GM18861 (cell line): ENCODE results near the gene MALRD1.

ENCODE experiments used
- ATAC-seq: cut with Tn5 transposase; IDR thresholded peaks from one replicate; pipeline ENCODE4 v1.9.1; 2021; ENCODE audit not compliant: unreplicated experiment

Gene MALRD1

GRCh38 chr10:19048489-19048888 is at the start of gene MALRD1:
Gene MALRD1 (plus strand): TSS chr10:19048801. CDS start chr10:19048939, 138 bp downstream.
- no peak for ATAC-seq

DNA sequence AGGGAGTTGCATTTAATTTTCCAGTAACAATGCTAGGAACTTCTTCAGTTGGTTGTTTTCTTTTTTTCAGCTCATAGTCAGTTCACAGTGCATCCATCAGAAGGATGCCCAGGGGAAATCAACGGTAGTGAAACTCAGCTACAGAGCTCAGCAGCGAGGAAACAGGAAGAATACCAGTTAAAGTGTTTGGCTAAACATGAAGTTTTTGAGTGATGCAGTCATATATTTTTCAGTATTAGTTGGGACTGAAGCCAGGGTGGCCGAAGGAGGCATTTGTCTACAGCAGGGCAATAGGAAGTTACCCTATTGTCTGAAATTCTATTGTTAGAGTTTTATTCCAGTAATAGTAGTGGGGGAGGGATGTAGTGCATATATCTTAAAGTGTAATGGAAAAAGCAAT is 45.3 kb upstream of the MALRD1 start:
- no peak for ATAC-seq

DNA sequence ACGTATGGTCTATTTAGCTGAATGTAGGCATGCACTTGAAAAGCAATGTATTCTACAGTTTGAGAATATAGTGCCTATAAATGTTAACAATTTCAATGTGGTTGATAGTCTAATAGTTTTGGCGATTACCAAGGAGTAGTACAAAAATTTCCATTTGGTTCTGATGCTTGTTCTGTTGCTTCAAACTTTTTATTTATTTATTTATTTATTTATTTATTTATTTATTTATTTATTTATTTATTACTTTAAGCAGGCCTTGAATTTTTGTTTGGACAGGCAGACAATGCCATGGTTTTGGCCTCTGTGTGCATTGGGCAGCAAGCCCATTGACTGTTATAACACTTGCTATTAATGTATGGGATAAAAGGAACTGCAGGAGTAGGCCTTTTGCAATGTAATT is 36.5 kb upstream of the MALRD1 start:
- ATAC-seq = no peak

DNA sequence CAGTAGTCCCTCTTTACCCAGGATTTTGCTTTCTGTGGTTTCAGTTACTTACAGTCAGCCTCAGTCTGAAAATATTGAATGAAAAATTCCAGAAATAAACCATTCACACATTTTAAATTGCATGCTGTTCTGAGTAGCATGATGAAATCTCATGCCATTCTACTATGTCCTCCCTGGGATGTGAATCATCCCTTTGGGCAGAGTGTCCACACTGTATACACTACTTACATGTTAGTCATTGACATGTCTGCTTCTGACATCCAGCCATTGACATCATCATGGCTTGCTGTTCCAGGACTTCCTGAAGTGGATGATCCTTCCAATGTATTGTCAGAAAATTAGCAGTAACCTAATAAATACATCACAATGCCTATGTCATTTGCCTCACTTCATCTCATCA is 34.6 kb upstream of the MALRD1 start:
- no peak for ATAC-seq

GRCh38 chr10:19014498-19014897 is 34.1 kb upstream of the MALRD1 start:
- no peak for ATAC-seq

GRCh38 chr10:19017116-19017890 is 31.3 kb upstream of the MALRD1 start:
- ATAC-seq = no peak

GRCh38 chr10:19021162-19021561 is 27.4 kb upstream of the MALRD1 start:
- ATAC-seq = no peak

DNA sequence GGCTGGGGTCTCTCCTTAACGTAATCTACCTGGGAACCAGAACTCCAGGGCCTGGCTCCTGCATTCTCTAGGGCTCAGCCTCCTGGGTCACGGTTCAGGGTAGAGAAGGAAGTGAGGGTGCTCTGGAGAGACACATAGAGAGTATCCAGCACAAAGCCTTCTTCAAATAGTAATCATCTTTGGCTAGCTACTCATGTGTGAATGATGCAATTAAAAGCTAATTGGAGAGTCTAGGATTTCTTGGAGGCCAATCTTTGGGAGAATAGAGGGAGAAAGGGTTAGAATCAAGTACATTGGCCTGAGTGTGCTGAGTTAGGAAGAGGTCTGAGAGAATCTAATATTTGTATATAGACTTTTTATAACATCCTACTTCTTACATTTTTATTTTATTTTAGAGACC is 24.0 kb upstream of the MALRD1 start:
- ATAC-seq = no peak

DNA sequence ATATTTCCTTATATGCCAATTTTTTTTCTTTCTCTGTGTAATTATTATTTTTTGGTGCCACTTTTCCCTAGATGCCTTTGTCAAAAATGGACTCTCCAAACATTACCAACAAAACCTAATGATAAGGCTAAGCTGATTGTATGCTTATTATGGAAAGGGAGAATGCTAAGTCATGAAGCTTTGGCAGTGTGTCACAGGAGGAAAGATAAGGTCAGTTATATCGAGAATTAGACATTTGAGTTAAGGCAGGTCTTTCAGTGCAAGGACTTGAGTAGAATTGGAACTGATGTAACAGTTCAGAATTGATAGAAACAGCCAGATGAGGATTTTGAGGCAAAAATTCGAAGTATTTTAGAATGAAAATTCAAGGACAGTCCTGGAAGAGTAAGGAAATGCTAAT is 16.8 kb upstream of the MALRD1 start:
- ATAC-seq = no peak

GRCh38 chr10:19033741-19034140 is 14.9 kb upstream of the MALRD1 start:
- no peak for ATAC-seq

DNA sequence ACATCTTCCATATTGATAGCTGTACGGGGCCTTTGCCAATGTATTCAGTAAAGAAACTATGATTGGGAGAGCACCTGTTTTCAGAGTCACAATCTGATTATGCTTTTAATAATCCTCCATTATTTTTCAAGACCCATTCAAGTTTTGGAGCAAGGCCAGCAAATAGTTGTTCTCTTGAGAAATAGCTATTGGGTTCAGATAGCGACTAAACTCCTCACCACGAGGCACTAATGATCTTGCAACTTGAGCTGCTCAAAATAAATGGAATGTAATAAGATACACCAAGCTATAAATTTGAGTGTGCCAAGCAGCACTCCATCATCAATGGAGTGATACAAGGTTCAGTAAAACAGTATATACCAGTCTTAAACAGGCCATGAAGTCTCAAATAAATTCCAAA is 7.4 kb upstream of the MALRD1 start:
- ATAC-seq = no peak

GRCh38 chr10:19043431-19043830 is 5.2 kb upstream of the MALRD1 start:
- no peak for ATAC-seq

DNA sequence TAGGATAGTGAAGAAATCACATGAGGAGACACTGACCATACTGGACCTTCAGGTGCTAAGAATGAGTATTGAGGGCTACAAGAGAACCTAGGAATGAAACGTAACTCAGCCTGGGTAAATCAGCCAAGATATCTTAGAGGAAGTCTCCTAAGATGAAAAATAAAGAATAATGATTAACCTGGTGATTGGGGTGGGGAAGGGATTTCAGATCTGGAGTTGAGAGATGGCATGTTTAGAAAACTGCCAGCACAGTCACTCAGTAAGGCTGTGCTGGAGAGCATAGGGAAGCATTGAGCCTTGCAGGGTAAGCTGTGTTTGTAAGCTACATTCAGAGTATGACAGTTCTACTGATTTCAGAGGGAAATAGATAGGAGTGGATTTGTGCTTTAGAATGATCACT is 1.9 kb upstream of the MALRD1 start:
- no peak for ATAC-seq

GRCh38 chr10:19048891-19049290 is 290 bp downstream of the MALRD1 start:
- no peak for ATAC-seq

- no peak for ATAC-seq
These were observed 966 bp downstream of the MALRD1 start for GRCh38 chr10:19049567-19049966.

DNA sequence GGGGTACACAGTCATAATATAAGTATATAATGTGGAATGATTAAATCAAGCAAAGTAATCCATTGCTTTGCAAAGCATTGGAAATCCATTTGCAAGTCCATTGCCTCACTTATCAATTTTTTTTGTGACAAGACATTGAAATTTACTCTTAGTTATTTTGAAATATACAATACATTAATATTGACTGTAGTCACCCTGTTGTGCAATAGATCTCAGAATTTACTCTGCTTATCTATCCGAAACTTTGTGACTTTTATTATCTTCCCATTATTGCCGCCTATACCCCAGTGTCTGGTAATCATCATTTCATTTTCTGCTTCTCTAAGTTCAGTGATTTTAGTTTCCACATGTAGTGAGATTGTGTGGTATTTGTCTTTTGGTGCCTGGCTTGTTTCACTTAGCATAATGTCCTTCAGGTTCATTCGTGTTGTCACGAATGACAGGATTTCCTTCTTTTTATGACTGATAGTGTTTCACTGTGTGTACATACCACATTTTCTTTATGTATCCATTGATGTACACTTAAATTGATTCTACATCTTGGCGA is 5.8 kb downstream of the MALRD1 start:
- no peak for ATAC-seq

DNA sequence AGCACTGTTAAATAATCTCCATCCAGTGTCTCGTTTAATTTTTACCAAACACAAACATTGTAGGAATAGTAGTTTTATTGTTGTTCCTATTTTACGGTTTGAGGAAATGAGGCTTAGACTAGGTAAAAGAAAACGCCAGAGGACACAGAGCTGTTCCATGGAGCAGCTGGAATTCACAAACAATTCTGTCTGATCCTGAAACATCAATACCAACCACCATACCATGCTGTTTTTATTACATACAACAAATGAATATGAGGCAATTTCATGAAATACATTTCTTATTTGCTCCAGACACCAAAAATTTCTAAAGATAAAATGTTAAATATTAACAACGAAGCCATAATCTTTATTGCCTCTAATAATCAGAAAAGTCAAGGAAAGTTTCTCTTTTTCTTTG is 9.4 kb downstream of the MALRD1 start:
- ATAC-seq = no peak

DNA sequence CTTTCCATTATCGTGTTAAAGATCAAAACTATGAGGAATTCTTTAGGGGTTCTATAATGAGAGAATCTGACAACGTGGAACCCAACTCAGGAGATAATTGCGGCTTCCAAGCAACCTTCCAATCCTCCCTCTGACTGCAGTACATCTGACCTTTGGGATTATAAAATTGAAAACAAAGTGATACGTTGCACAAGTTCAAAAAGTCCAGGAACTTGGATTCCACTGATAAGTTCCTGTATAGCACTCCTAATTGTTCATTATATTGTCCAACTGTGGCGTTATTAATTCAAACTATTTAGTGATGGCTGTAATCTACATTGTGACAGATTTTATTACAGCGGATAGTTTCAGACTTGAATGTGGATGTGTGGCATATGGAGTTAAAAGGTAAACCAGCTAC is 15.4 kb downstream of the MALRD1 start:
- no peak for ATAC-seq

GRCh38 chr10:19071946-19072345 is 23.3 kb downstream of the MALRD1 start:
- no peak for ATAC-seq

DNA sequence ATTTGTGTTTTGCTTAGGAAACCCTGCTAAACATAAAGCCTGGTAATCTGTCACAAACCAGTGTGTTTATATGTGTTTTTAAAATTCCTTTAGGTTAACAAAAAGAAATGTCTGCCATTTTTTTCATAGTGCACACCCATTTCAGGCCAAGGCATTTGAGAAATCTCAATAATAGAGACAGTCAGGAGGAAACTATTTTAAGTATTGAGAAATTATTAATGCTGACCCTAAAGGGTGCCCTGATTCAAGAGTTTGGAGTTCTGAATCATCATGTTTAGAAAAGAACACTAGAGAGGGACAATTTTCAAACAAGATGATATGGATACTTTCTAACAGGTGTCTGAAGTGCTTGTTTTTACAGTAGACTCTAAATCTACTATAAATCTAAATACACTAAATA is 28.7 kb downstream of the MALRD1 start:
- no peak for ATAC-seq

GRCh38 chr10:19096501-19097073 is 48.0 kb downstream of the MALRD1 start:
- no peak for ATAC-seq

GRCh38 chr10:19097151-19097550 is 48.5 kb downstream of the MALRD1 start:
- no peak for ATAC-seq

DNA sequence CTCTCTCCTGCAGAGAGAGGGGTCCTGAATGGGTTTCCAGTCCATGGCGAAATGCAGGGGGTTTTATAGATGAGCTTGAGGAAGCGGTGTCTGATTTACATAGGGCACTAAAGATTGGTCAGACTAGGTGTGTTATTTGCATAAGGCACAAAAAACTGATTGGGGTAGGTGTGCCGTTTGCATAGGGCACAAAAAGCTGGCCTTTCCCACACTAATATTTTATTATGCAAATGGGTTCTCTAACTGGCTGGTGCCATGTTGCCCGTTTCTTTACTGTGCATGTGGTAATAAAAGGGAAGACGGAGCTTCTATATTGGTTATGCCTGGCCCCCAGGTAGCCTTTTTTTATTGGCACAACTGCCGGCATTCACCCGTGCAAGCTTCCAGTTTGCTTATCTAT is 50.2 kb downstream of the MALRD1 start:
- no peak for ATAC-seq
